HepG2 (cell line): Measurements from ENCODE around the gene CCDC177. TPM values are rescaled to one million over a fixed set of nuclear protein-coding genes. Genes with fewer than 3 reads are reported as not detected.
A peak's percentile ranks its signal among the peaks of the same experiment; 100 is the strongest.

Source experiments
- BORCS8-MEF2B ChIP-seq: sonication (generic); formaldehyde crosslinking; IDR thresholded peaks from 2 replicates; pipeline ENCODE4 v1.8.0; 2022; ENCODE audit warnings: mild to moderate bottlenecking, missing genetic modification reagents
- ELF3 ChIP-seq: IDR thresholded peaks from 2 replicates; pipeline ENCODE4 v1.6.1; 2016; ENCODE audit warnings: missing genetic modification reagents, missing compliant biosample characterization
- FOSL1 ChIP-seq: sonication (generic); formaldehyde crosslinking; IDR thresholded peaks from 2 replicates; pipeline ENCODE4 v1.9.0; 2021; ENCODE audit warnings: missing genetic modification reagents, borderline replicate concordance
- MEF2D ChIP-seq: sonication (generic); formaldehyde crosslinking; IDR thresholded peaks from 2 replicates; pipeline ENCODE4 v1.5.1; 2020; ENCODE audit warnings: mild to moderate bottlenecking, missing genetic modification reagents
- MTF2 ChIP-seq: sonication (generic); formaldehyde crosslinking; IDR thresholded peaks from 2 replicates; pipeline ENCODE4 v1.5.0; 2020; ENCODE audit warnings: missing genetic modification reagents, borderline replicate concordance
- NFATC3 ChIP-seq: sonication (generic); formaldehyde crosslinking; IDR thresholded peaks from 2 replicates; pipeline ENCODE4 v1.5.1; 2020; ENCODE audit warnings: mild to moderate bottlenecking, missing genetic modification reagents
- ONECUT2 ChIP-seq: sonication (generic); formaldehyde crosslinking; IDR thresholded peaks from 2 replicates; pipeline ENCODE4 v1.4.0; 2020; ENCODE audit warnings: missing genetic modification reagents
- SMC3 ChIP-seq: IDR thresholded peaks from 2 replicates; pipeline ENCODE4 v1.6.1; 2011; ENCODE audit warnings: low read length, improper control_type of control experiment
- ZNF263 ChIP-seq: sonication (generic); formaldehyde crosslinking; IDR thresholded peaks from 2 replicates; pipeline ENCODE4 v1.4.0; 2020; ENCODE audit warnings: missing genetic modification reagents
- ZNF83 ChIP-seq: sonication (generic); formaldehyde crosslinking; IDR thresholded peaks from 2 replicates; pipeline ENCODE4 v1.4.0; 2020; ENCODE audit warnings: missing genetic modification reagents, mild to moderate bottlenecking, borderline replicate concordance
- polyA plus RNA-seq, 8 experiments: library from polyadenylated mRNA; depleted of rRNA in 3 of 8; stranded (reverse) in 7 of 8; unstranded in 1 of 8; fragments of >200 nt; fragmentation: Illumina TruSeq in 4 of 8; extraction: Trizol in 4 of 8; gene quantifications; 2 replicates each; pipeline versions ENCODE4 v1.2.1 to v1.2.3, GENCODE V29; 2011 to 2016; ENCODE audit warnings: low read depth in 4 of 8, missing spikeins in 1 of 8, mixed read lengths in 1 of 8; ENCODE audit not compliant: insufficient read depth in 1 of 8
- total RNA-seq, 5 experiments: library from RNA; depleted of rRNA; stranded (reverse); fragments of >200 nt; fragmentation: Illumina TruSeq; extraction: Trizol; gene quantifications; 2 replicates each; pipeline ENCODE4 v1.2.3, GENCODE V29; 2016; ENCODE audit warnings: low read depth in 1 of 5
- TF ChIP-seq, protein P1 (sequence below): IDR thresholded peaks from 2 replicates; pipeline ENCODE4 v1.6.1; 2016; ENCODE audit warnings: missing biosample characterization, missing genetic modification reagents, low read depth
- TF ChIP-seq, protein P2 (sequence below): sonication (generic); formaldehyde crosslinking; IDR thresholded peaks from 2 replicates; pipeline ENCODE4 v1.4.0; 2020; ENCODE audit warnings: mild to moderate bottlenecking, missing genetic modification reagents
- TF ChIP-seq, protein P3 (sequence below): sonication (generic); formaldehyde crosslinking; IDR thresholded peaks from 2 replicates; pipeline ENCODE4 v1.4.0; 2020; ENCODE audit warnings: mild to moderate bottlenecking, low read depth, missing genetic modification reagents

CCDC177 gene
- total and polyA plus RNA-seq, 2 of the 13 experiments (the other 11 are each of a cell fraction or from before 2014, with no cell fraction given): not detected

DNA sequence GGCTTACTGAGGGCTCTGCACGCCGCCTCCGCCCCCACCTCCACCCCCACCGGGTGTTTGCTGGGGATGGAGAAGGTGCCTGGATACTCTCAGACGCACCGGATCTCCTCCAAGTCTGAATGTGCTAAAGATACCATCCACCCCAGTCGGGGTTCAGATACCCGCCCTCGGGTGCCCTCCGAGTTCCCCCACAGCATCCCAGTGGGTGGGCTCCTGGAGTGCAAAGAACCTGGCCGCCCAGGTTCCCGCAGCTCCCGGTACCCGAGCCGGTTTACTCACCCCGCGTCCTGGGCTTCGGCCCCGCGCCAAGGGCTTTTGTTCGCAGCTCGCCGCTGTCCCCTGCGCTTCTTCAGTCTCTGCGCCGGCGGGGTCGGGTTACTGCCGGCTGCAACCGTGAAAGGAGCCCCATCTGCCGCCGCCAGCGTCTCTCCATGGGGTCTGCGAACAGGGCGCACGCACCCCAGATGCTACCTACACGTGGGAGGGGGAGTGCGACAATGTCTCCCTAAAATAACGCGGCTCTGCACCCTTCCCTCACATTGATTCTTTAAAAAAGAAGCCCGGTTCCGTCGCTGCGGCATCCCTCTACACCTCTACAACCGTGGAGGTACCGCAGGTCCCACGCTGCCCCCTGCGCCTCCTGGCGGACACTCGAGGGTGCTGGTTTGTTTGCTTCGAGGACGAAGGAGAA is at the start of gene CCDC177 (continued):
- TF ChIP-seq ONECUT2 (CRISPR knock-in tag) (no peak), FOSL1 (CRISPR knock-in tag) (no peak), MTF2 (CRISPR knock-in tag) (0 out of 2 replicates have a peak, but pooled peaks have one; percentile 29), ZNF83 (CRISPR knock-in tag) (no peak), MEF2D (CRISPR knock-in tag) (no peak), ELF3 (CRISPR knock-in tag) (no peak), NFATC3 (no peak), BORCS8-MEF2B (CRISPR knock-in tag) (no peak), ZNF263 (CRISPR knock-in tag) (peak; percentile 60; the same call in 1 of the 2 replicates), SMC3 (peak; percentile 62)
- TF ChIP-seq, protein P1, sequence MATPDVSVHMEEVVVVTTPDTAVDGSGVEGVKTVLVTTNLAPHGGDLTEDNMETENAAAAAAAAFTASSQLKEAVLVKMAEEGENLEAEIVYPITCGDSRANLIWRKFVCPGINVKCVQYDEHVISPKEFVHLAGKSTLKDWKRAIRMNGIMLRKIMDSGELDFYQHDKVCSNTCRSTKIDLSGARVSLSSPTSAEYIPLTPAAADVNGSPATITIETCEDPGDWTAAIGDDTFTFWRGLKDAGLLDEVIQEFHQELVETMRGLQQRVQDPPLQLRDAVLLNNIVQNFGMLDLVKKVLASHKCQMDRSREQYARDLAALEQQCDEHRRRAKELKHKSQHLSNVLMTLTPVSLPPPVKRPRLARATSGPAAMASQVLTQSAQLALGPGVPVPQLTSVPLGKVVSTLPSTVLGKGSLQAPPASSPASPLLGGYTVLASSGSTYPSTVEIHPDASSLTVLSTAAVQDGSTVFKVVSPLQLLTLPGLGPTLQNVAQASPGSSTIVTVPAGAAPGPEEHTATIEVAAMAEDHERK (CRISPR knock-in tag): no peak
- TF ChIP-seq, protein P2, sequence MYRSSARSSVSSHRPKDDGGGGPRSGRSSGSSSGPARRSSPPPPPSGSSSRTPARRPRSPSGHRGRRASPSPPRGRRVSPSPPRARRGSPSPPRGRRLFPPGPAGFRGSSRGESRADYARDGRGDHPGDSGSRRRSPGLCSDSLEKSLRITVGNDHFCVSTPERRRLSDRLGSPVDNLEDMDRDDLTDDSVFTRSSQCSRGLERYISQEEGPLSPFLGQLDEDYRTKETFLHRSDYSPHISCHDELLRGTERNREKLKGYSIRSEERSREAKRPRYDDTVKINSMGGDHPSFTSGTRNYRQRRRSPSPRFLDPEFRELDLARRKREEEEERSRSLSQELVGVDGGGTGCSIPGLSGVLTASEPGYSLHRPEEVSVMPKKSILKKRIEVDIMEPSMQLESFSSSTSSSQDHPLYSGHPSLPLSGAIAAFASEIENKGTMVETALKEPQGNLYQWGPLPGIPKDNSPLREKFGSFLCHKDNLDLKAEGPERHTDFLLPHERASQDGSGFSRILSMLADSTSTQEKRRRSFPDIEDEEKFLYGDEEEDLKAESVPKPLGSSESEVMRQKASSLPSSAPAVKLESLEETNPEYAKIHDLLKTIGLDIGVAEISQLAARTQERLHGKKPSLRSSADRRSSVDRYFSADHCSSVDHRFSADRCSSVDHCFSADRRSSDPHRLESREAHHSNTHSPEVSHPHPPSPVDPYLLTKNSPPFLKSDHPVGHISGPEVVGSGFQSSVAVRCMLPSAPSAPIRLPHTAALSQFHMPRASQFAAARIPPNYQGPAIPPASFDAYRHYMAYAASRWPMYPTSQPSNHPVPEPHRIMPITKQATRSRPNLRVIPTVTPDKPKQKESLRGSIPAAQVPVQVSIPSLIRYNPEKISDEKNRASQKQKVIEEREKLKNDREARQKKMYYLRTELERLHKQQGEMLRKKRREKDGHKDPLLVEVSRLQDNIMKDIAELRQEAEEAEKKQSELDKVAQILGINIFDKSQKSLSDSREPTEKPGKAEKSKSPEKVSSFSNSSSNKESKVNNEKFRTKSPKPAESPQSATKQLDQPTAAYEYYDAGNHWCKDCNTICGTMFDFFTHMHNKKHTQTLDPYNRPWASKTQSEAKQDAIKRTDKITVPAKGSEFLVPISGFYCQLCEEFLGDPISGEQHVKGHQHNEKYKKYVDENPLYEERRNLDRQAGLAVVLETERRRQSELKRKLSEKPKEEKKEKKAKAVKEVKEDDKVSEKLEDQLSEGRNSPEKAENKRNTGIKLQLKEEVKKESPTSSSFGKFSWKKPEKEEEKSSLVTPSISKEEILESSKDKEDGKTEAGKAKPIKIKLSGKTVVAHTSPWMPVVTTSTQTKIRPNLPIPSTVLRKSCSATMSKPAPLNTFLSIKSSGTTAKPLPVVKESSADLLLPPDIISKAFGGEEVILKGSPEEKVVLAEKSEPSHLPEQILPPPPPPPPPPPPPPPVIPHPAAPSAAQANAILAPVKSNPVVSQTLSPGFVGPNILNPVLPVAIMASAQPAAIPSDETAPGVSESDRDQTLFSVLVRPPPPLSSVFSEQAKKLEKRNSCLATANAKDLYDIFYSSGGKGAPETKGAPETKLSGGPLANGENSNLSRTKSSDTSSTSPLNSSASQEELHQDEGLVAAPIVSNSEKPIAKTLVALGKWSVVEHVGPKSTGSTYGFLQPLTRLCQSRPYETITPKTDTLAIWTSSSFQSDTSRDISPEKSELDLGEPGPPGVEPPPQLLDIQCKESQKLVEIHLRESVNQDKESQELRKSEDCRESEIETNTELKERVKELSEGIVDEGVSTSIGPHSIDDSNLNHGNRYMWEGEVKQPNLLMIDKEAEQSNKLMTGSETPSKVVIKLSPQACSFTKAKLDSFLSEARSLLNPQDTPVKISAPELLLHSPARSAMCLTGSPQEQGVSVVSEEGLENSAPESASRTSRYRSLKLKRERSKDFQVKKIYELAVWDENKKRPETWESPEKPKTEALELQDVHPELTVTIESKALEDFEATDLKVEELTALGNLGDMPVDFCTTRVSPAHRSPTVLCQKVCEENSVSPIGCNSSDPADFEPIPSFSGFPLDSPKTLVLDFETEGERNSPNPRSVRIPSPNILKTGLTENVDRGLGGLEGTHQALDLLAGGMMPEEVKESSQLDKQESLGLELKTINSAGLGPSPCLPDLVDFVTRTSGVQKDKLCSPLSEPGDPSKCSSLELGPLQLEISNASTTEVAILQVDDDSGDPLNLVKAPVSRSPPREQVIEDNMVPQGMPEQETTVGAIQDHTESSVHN (CRISPR knock-in tag): no peak
- TF ChIP-seq, protein P3, sequence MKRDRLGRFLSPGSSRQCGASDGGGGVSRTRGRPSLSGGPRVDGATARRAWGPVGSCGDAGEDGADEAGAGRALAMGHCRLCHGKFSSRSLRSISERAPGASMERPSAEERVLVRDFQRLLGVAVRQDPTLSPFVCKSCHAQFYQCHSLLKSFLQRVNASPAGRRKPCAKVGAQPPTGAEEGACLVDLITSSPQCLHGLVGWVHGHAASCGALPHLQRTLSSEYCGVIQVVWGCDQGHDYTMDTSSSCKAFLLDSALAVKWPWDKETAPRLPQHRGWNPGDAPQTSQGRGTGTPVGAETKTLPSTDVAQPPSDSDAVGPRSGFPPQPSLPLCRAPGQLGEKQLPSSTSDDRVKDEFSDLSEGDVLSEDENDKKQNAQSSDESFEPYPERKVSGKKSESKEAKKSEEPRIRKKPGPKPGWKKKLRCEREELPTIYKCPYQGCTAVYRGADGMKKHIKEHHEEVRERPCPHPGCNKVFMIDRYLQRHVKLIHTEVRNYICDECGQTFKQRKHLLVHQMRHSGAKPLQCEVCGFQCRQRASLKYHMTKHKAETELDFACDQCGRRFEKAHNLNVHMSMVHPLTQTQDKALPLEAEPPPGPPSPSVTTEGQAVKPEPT (CRISPR knock-in tag): no peak
- TF ChIP-seq, all 625 proteins: peak for 18
